Nucleus accumbens (tissue), 56 donors: ENCODE measurements around the gene OR52A5.

Experiments
- DNase-seq, 56 donors: peaks; one replicate each; lab custom pipeline; 2025; lab: John Stamatoyannopoulos, UW

OR52A5 gene

DNA sequence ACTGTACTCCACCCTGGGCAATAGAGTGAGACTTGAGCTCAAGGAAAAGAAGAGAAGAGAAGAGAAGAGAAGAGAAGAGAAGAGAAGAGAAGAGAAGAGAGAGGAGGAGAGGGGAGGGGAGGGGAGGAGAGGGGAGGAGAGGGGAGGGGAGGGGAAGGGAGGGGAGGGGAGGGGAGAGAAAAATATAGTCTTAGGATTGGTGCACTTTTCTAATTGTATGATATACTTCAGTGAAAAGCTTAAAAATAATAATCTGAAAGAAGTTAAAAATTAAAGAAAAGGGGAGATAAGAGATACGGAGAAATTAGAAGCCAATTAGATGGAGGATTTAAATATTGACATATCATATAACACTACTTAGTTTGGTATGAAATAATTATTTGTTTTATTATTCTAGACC is 19.3 kb downstream of the OR52A5 start:
- no peak for DNase-seq

DNA sequence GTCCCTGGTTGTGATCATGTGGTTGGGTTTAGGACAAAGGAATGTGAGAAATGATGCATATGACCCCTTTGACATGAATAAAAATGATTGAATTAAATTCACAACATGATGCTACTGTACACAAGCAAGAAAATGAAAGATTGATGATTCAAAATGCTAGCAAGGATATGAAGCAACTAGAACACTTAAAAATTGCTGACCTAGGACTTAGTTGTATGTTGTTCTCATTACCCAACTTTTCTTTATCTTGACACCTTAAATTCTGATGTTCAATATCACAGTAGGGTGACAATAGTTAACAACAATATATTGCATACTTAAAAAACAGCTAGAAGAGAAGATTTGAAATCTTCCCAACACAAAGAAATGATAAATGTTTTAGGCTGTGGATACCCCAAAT is 20.6 kb downstream of the OR52A5 start:
- no peak for DNase-seq

DNA sequence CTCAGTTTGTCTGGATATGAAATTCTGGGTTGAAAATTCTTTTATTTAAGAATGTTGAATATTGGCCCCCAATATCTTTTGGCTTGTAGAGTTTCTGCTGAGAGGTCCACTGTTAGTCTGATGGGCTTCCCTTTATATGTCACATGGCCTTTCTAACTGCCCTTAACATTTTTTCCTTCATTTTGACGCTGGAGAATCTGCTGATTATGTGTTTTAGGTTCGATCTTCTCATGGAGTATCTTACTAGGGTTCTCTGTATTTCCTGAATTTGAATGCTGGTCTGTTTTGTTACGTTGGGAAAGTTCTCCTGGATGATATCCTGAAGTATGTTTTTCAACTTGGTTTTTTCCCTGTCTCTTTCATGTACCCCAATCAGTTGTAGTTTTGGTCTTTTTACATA is 22.8 kb downstream of the OR52A5 start:
- no peak for DNase-seq

DNA sequence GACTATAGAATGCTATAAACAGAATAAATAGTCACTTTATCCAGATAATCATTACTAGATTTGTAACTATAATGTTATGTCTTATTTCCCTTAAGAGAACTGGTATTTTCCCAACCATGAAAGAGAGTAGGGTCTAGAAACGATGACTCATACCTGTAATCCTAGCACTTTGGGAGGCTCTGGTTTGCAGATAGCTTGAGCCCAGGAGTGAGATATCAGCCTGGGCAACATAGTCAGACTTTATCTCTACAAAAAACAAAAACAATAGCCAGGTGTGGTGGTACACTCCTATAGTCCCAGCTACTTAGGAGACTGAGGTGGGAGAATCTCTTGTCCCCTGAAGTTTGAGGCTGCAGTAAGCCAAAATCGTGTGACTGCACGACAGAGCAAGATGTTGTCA is 30.9 kb downstream of the OR52A5 start:
- DNase-seq, result no peak

DNA sequence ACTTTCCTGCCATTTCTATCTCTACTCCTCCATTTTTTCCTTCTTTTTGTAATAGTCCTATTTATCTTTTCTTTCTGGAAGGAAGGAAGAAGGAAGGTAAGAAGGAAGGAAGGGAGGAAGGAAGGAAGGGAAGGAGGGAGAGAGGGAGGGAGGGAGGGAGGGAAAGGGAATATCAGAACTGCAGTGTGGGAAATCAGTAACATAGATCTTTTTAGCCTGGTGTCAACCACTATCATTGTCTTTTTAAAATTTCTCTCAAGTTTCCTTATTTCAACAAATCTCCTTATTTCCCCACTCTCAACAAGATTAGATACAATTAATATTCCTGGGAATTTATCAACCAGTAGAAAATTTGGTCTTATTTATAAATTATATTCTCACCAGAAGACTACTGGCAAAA is 35.1 kb downstream of the OR52A5 start:
- no peak for DNase-seq

DNA sequence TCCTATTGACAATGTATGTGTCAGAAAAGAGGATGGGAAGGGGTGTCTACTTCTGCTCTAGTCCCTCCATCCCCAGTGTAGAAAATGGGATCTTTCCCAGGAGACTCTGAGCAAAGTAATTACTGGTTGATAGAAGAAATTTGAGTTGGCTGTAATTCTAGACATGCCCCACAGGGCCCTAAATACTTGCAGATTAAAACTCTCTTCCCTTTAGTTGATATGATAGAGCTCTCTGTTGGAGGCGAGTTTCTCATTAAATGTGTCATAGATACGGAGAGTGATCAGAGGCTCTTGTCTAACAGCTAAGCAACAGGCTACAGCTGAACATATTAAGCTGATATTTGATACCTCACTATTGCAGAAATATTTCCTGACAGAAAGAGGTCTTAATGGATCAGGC is 35.9 kb downstream of the OR52A5 start:
- DNase-seq, result no peak

DNA sequence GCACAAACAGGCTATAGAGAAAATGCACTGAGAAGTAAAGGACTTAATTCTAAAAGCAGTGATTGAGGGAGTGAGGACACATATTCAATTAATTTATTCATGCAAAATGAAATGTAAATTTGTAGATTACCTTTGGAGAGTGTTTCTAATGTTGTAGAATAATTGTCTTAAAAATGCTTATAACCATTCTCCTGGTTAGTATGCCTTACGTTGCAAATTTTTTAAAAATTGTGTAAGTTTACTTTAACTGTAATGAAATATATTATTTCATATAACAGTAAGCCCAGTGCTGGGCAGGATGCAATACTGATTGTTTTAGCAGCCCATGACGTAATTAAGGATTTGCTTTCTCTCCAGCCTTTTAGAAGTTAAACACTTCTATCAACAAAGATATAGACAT is 42.1 kb downstream of the OR52A5 start:
- DNase-seq, result no peak

DNA sequence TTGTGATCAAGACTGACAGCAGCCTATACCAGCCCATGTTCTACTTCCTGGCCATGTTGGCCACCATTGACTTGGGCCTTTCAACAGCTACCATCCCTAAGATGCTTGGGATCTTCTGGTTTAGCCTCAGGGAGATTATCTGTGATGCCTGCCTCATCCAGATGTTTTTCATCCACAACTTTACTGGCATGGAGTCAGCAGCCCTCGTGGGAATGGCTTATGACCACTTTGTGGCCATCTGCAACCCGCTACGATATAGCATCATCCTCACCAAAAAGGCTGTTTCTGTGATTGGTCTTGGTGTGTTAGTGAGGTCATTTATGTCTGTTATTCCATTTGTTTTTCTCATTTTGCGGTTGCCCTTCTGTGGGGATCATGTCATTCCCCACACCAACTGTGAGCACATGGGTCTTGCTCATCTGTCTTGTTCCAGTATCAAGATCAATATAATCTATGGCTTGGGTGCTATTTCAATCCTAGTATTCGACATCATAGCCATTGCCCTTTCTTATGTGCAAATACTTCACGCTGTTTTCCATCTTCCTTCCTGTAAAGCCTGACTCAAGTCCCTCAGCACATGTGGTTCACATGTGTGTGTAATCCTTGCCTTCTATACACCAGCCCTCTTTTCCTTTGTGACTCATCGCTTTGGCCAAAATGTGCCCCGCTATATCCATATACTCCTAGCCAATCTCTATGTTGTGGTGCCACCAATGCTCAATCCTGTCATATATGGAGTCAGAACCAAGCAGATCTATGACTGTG is 45.2 kb downstream of the OR52A5 start:
- no peak for DNase-seq

DNA sequence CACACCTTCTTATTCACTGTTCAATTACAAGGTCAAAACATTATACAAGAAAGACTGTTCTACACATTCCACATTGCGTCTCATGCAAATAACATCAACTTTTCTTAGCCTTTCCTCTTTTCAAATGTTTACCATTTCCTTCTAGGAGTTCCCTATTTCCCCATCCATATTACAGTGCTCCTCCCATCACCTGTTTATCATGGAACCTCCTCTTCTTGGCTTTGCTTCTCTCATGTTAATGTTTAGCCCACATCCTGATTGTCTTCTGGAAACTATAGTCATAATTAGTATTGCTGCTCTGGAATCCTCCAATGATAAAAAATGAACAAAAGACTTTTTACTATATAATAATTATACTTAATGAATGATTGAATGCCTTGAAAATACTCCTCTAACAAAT is 47.5 kb downstream of the OR52A5 start:
- DNase-seq, result no peak

DNA sequence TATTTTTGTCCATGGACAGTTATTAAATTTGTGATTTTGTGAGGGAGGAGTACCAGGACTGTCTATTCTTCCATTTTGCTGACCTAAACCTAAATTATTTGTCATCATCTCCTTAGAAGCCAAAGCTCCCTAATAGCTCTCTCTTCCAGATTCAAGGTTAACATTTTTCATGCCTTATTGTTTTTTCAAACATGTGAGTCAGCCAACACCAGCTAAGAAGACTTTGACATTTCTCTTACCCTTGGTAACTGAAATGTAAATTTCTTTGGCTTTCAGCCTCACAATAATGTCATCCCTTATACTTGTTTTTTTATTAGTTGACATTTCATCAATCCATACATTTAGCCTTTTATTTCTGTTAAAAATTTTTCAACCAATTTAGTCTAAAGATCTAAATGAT is 49.6 kb downstream of the OR52A5 start:
- no peak for DNase-seq

DNA sequence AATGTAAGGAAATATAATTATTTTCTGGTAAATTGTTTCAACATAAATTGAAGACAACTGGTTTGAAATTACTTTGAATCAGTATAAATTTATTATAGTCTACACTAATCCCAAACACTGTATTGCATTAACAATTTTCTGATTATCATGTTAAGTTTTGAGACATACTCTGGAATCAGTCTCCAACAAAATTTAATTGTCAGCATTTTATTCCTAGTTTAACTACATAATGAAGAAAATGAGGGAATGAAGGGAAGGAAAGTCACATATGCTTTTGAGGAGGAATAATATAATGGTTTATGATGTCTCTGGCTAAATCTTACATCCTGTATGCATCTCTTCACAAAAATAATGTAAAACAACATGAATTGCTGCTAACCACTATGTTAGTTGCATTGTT is 54.6 kb downstream of the OR52A5 start:
- DNase-seq, result no peak

DNA sequence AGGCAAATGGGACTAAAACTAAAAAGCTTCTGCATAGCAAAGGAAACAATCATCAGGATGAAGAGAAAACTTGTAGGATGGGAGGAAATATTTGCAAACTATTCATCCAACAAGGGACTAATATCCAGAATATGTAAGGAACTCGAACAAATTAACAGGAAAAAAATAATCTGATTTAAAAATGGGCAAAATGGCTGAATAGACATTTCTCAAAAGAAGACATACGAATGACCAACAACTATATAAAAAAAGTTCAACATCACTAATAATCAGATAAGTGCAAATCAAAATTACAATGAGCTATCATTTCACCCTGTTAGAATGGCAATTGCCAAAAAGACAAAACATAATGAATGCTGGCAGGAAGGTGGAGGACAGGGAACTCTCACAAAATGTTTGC is 56.8 kb downstream of the OR52A5 start:
- no peak for DNase-seq
